Activated naive CD8-positive, alpha-beta T cell treated with anti-CD3 and anti-CD28 coated beads, Interleukin-2, amount 50 U/mL, for 24 hours (primary cell): ENCODE data around the gene INPP4B.

Experiments
- ATAC-seq: fragments of 150-1000 bp; cut with Tn5 transposase; one replicate; pipeline ENCODE4 v1.10.0; 2021
- DNase-seq: peaks from one replicate; pipeline ENCODE4 v3.0.0; 2021
- H3K27ac Mint-ChIP-seq: one replicate; pipeline ENCODE4 v1.8.0; 2021; ENCODE audit warnings: mild to moderate bottlenecking, mixed read lengths
- H3K27me3 Mint-ChIP-seq: one replicate; pipeline ENCODE4 v1.8.0; 2021; ENCODE audit warnings: mixed read lengths
- H3K36me3 Mint-ChIP-seq: one replicate; pipeline ENCODE4 v1.8.0; 2021; ENCODE audit warnings: low read depth, mixed read lengths
- H3K4me1 Mint-ChIP-seq: one replicate; pipeline ENCODE4 v1.8.0; 2021; ENCODE audit warnings: mixed read lengths
- H3K4me3 Mint-ChIP-seq: one replicate; pipeline ENCODE4 v1.8.0; 2021; ENCODE audit warnings: mild to moderate bottlenecking, moderate library complexity, mixed read lengths
- H3K9me3 Mint-ChIP-seq: one replicate; pipeline ENCODE4 v1.8.0; 2021; ENCODE audit warnings: mixed read lengths

The INPP4B gene

DNA sequence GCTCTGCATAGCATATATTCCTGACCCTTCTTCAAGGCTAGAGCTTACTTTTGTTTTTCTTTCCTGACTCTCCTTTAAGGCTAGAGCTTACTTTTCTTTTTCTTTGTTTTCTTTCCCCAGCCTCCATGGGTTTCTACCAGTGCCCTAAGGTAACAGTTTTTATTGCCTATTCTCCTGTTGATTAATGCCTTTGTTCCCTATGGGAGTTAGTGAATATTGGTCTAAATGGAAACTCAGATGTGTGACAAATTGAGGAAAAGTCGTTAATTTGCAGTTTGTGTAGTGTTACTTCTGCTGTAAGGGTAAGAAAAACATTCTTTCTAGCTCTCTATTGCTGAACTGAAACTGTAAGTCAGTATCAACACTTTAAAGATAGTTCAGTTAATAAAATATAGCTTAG, 851.0 kb downstream of the INPP4B start:
- H3K36me3 Mint-ChIP-seq: no peaks in the 10 kb centered on the region
- H3K9me3 Mint-ChIP-seq: peaks cover 13% of the 10 kb centered on the region
- ATAC-seq: no peak
- peaks cover 2% of the 10 kb centered on the region for H3K27me3 Mint-ChIP-seq
- no peak overlapping the region for H3K4me3 Mint-ChIP-seq
- no peak overlapping the region for H3K27ac Mint-ChIP-seq
- H3K4me1 Mint-ChIP-seq: no peaks in the 10 kb centered on the region
- DNase-seq: no peak

GRCh38 chr4:141977433-141977832, 868.7 kb downstream of the INPP4B start:
- ATAC-seq: no peak
- no peak overlapping the region for H3K27ac Mint-ChIP-seq
- no peak for DNase-seq
- peaks cover 4% of the 10 kb centered on the region for H3K9me3 Mint-ChIP-seq
- H3K4me3 Mint-ChIP-seq: no peak overlapping the region
- H3K27me3 Mint-ChIP-seq: peaks cover 2% of the 10 kb centered on the region
- no peaks in the 10 kb centered on the region for H3K36me3 Mint-ChIP-seq
- no peaks in the 10 kb centered on the region for H3K4me1 Mint-ChIP-seq
